ENCODE results near the gene SPARC.

SPARC gene

GRCh38 chr5:151659001-151659754, 27.5 kb downstream of the SPARC start:
- no peak overlapping the region for H3K4me3 ChIP-seq (ENCODE audit: low read depth, low read length)
- no peak for DNase-seq (ENCODE audit: low read depth, low spot score)
- TF ChIP-seq, protein P1, sequence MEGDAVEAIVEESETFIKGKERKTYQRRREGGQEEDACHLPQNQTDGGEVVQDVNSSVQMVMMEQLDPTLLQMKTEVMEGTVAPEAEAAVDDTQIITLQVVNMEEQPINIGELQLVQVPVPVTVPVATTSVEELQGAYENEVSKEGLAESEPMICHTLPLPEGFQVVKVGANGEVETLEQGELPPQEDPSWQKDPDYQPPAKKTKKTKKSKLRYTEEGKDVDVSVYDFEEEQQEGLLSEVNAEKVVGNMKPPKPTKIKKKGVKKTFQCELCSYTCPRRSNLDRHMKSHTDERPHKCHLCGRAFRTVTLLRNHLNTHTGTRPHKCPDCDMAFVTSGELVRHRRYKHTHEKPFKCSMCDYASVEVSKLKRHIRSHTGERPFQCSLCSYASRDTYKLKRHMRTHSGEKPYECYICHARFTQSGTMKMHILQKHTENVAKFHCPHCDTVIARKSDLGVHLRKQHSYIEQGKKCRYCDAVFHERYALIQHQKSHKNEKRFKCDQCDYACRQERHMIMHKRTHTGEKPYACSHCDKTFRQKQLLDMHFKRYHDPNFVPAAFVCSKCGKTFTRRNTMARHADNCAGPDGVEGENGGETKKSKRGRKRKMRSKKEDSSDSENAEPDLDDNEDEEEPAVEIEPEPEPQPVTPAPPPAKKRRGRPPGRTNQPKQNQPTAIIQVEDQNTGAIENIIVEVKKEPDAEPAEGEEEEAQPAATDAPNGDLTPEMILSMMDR (IDR thresholded peaks at IDR 0.05; ENCODE audit: insufficient read depth, low read length, missing control alignments): peak; percentile 88
- POLR2A ChIA-PET: interaction anchor here (0.5 to 6.1 kb wide), 16 partner anchors 10 to 115 kb away, joined by 3 to 193 read pairs (median 5); partner anchors contain the start of genes G3BP1 and SPARC
- CTCF ChIA-PET: interaction anchor here (0.7 to 23.2 kb wide), 21 partner anchors 8 to 533 kb away, joined by 3 to 652 read pairs (median 5); partner anchors contain the start of genes ATOX1, G3BP1 and SPARC

- no peak for DNase-seq (ENCODE audit: low read depth, low spot score)
- TF ChIP-seq, protein P1 (IDR thresholded peaks at IDR 0.05; ENCODE audit: insufficient read depth, low read length, missing control alignments): no peak
- no peak overlapping the region for H3K4me3 ChIP-seq (ENCODE audit: low read depth, low read length)
- POLR2A ChIA-PET: interaction anchor here (0.6 to 6.1 kb wide), 7 partner anchors 9 to 114 kb away, joined by 3 to 193 read pairs (median 4); partner anchors contain the start of genes G3BP1 and SPARC
- CTCF ChIA-PET: interaction anchor here (0.6 to 23.2 kb wide), 8 partner anchors 9 to 531 kb away, joined by 3 to 652 read pairs (median 12); partner anchors contain the start of gene G3BP1
Observed at GRCh38 chr5:151657114-151657513, 29.6 kb downstream of the SPARC start.

DNA sequence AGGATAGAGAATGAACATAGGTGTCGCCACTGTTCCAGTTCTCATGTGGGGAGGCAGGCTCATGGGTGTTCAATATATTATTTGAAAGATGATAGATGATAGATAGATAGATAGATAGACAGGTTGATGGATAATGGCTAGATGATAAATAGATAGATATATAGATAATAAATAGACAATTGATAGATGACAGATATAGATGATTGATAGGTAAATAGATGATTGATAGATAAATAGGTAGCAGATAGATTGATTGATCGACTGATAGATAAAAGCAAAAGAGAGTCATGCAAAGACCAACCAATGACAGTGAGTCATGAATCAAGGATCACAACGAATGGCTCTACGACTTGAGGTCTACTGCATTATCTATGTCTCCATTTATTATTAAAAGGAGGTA, 30.4 kb downstream of the SPARC start:
- TF ChIP-seq, protein P1 (IDR thresholded peaks at IDR 0.05; ENCODE audit: insufficient read depth, low read length, missing control alignments): no peak
- CTCF ChIA-PET: interaction anchor here (3.4 to 23.2 kb wide), 3 partner anchors 15 to 87 kb away, joined by 27 to 652 read pairs (median 38); no protein-coding TSS in a partner anchor
- POLR2A ChIA-PET: interaction anchor here (0.6 to 6.1 kb wide), 4 partner anchors 10 to 84 kb away, joined by 3 to 193 read pairs (median 11); partner anchors contain the start of gene SPARC
- DNase-seq (ENCODE audit: low read depth, low spot score): no peak
- no peak overlapping the region for H3K4me3 ChIP-seq (ENCODE audit: low read depth, low read length)

DNA sequence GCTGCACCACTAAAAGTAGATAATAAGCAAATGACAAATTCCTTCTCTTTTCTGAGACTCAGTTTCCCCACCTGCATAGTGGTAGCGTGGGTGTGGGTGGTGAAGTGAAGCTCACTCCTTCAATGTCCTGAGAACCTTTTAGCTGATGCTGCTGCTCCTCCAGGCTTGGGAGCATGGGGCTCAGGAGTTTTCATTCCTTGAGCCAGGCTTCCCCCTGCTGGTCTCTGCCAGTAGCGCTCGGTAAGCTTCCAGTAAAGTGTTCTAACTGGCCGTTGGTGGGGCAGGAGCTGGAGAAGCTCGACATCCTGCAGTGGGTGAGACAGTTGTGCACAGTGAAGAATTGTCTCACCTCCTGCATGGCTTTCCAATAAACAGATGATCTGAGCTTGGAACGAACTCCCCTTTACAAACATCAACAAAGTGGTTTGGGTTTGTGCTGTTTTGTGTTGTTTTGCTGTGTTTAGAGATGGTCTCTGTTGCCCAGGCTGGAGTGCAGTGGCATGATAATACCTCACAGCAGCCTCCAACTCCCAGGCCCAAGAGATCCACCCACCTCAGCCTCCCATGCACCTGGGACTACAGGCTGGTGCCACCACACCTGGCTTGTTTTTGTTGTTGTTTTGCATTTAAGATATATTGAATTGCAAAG, 34.6 kb downstream of the SPARC start:
- TF ChIP-seq, protein P1 (IDR thresholded peaks at IDR 0.05; ENCODE audit: insufficient read depth, low read length, missing control alignments): peak; percentile 93
- H3K4me3 ChIP-seq (ENCODE audit: low read depth, low read length): no peak overlapping the region
- no peak for DNase-seq (ENCODE audit: low read depth, low spot score)
- ChIA-PET CTCF (interaction anchor here (0.6 to 23.2 kb wide), 70 partner anchors 8 to 1280 kb away, joined by 3 to 652 read pairs (median 4); partner anchors contain the start of gene SLC36A1), POLR2A (interaction anchor here (0.6 to 1.4 kb wide), 4 partner anchors 9 to 205 kb away, joined by 3 to 5 read pairs (median 4); partner anchors contain the start of gene SLC36A1)

DNA sequence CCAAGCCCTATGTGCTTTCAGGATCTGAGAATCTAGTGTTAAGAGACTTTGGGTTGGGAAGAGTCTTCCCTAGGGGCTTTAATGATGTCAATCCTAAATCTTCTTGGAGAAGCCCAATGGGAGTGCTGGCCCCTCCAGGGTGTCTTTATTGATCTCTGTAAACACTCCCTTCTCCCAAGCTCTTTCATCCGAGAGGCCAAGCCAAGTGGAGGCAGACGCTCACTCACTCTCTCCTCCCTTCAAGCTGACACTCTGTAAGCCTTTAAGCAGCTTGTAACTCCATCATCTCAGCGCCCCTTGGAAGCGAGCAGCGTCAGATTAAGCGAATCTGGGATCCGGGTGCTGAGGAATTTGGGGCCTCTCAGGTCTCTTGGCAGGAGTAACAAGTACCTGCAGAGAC, 37.7 kb downstream of the SPARC start:
- H3K4me3 ChIP-seq (ENCODE audit: low read depth, low read length): no peak overlapping the region
- TF ChIP-seq, protein P1 (IDR thresholded peaks at IDR 0.05; ENCODE audit: insufficient read depth, low read length, missing control alignments): no peak
- no peak for DNase-seq (ENCODE audit: low read depth, low spot score)
- CTCF ChIA-PET: interaction anchor here (1.2 to 1.4 kb wide), 4 partner anchors 16 to 265 kb away, joined by 3 to 4 read pairs (median 4); no protein-coding TSS in a partner anchor
- POLR2A ChIA-PET: no interaction called here

Data from AG04449 (cell line).